ENCODE results near the gene TMC6. TPM values are rescaled to one million over a fixed set of nuclear protein-coding genes. Genes with fewer than 3 reads are reported as not detected.

The TMC6 gene
- polyA plus RNA-seq, 1 donor (not counting 4 experiments of a cell fraction or from before 2014, with no cell fraction given) = 20.4 TPM

DNA sequence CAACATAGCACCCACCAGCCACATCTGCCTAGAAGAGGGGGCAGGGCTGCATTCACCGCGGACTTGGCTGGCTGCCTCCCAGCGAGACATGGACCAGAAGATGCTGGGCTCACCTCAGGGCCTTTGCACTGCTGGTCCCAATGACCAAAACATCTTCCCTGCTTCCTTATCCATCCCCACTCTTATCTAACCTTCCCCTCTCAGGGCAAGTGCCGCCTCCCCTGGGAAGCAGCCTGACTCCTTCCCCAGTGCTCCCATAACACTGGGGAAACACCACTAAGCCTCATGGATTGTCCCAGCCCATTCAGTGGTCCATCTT, 5.7 kb downstream of the TMC6 start:
- dilution Hi-C loops (cut with MboI; ENCODE audit: extremely low pct_ligation_motif_present, low sequenced_read_pairs) = no loop called here
- Histone ChIP-seq H2AFZ (ENCODE audit: control insufficient read depth, low read length) (no peak overlapping the region), H3K9me1 (ENCODE audit: control insufficient read depth, extremely low read depth, insufficient read depth, low read length) (no peaks in the 10 kb centered on the region), H3K79me2 (ENCODE audit: control insufficient read depth, insufficient read depth, low read length) (peaks cover 4% of the 10 kb centered on the region), H4K20me1 (ENCODE audit: control insufficient read depth, extremely low read depth, insufficient read depth, low read length) (no peaks in the 10 kb centered on the region), H3K36me3 (ENCODE audit: control insufficient read depth in 2 of 2, extremely low read depth in 1 of 2, insufficient read depth in 2 of 2, low read length in 2 of 2) (peaks cover 6 to 21% of the 10 kb centered on the region in 2 experiments), H3K4me3 (ENCODE audit: control insufficient read depth in 2 of 3, extremely low read depth in 1 of 3, insufficient read depth in 2 of 3, low read depth in 1 of 3, low read length in 3 of 3) (no peak overlapping the region), H3K9me3 (ENCODE audit: control insufficient read depth, low read depth, low read length) (no peaks in the 10 kb centered on the region), H3K27ac (ENCODE audit: control insufficient read depth, insufficient read depth, low read length) (no peak overlapping the region), H3K9ac (ENCODE audit: control insufficient read depth, extremely low read depth, insufficient read depth, low read length) (no peak overlapping the region), H3K4me2 (ENCODE audit: control insufficient read depth, extremely low read depth, insufficient read depth, low read depth, low read length) (no peak overlapping the region), H3K27me3 (ENCODE audit: control insufficient read depth, extremely low read depth, insufficient read depth, low read length) (no peaks in the 10 kb centered on the region), H3K4me1 (ENCODE audit: control insufficient read depth, extremely low read depth, insufficient read depth, low read length) (peaks cover 6% of the 10 kb centered on the region)
- TF ChIP-seq, protein P1, sequence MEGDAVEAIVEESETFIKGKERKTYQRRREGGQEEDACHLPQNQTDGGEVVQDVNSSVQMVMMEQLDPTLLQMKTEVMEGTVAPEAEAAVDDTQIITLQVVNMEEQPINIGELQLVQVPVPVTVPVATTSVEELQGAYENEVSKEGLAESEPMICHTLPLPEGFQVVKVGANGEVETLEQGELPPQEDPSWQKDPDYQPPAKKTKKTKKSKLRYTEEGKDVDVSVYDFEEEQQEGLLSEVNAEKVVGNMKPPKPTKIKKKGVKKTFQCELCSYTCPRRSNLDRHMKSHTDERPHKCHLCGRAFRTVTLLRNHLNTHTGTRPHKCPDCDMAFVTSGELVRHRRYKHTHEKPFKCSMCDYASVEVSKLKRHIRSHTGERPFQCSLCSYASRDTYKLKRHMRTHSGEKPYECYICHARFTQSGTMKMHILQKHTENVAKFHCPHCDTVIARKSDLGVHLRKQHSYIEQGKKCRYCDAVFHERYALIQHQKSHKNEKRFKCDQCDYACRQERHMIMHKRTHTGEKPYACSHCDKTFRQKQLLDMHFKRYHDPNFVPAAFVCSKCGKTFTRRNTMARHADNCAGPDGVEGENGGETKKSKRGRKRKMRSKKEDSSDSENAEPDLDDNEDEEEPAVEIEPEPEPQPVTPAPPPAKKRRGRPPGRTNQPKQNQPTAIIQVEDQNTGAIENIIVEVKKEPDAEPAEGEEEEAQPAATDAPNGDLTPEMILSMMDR (optimal IDR thresholded peaks at IDR 0.05 in 1 of 3, IDR thresholded peaks at IDR 0.05 in 1 of 3, conservative IDR thresholded peaks at IDR 0.05 in 1 of 3; ENCODE audit: extremely low read depth in 1 of 3, insufficient read depth in 2 of 3, low read length in 3 of 3) = no peak
- no peak for TF ChIP-seq EZH2 (IDR thresholded peaks at IDR 0.05; ENCODE audit: low read length)
- DNase-seq (ENCODE audit: low read depth, low spot score) (no peak), FAIRE-seq (no peak)

DNA sequence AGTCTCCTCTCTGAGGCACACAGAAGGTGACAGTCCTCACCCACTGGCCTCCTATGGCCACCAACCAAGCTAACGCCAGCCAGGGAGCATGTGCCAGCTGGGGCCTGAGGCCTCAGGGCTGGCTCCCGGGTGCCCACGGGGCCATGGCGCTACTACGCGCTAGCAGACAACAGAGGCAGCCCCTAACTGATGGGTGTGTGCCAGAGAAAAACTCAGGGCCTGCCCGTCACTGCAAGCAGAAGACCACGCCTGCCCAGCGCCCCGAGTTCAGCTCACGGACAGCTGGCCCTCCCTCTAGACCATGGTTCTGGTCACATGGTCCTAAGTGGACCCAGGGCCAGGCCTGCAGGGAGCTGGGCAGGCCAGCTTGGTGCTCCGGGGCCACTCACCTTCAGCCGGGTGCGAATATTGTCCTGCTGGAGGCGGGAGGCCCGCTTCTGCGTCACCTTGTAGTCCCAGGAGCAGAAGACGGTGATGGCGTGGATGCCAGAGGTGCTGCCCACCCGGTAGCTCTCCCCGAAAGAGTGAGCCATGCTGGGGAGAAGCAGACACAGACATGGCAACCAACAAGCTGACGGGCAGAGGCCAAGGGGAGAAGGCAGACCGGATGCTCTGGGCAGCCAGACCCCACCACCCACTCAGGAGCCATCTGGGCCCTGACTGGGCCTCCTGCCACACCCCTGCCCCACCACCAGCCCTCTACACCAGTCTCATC, 6.2 kb downstream of the TMC6 start:
- Histone ChIP-seq H4K20me1 (ENCODE audit: control insufficient read depth, extremely low read depth, insufficient read depth, low read length) (no peaks in the 10 kb centered on the region), H3K4me1 (ENCODE audit: control insufficient read depth, extremely low read depth, insufficient read depth, low read length) (peaks cover 5% of the 10 kb centered on the region), H3K4me2 (ENCODE audit: control insufficient read depth, extremely low read depth, insufficient read depth, low read depth, low read length) (no peak overlapping the region), H3K79me2 (ENCODE audit: control insufficient read depth, insufficient read depth, low read length) (peaks cover 4% of the 10 kb centered on the region), H3K9me1 (ENCODE audit: control insufficient read depth, extremely low read depth, insufficient read depth, low read length) (no peaks in the 10 kb centered on the region), H3K27me3 (ENCODE audit: control insufficient read depth, extremely low read depth, insufficient read depth, low read length) (no peaks in the 10 kb centered on the region), H2AFZ (ENCODE audit: control insufficient read depth, low read length) (no peak overlapping the region), H3K9me3 (ENCODE audit: control insufficient read depth, low read depth, low read length) (no peaks in the 10 kb centered on the region), H3K27ac (ENCODE audit: control insufficient read depth, insufficient read depth, low read length) (no peak overlapping the region), H3K36me3 (ENCODE audit: control insufficient read depth in 2 of 2, extremely low read depth in 1 of 2, insufficient read depth in 2 of 2, low read length in 2 of 2) (peaks cover 6 to 21% of the 10 kb centered on the region in 2 experiments), H3K9ac (ENCODE audit: control insufficient read depth, extremely low read depth, insufficient read depth, low read length) (no peak overlapping the region), H3K4me3 (ENCODE audit: control insufficient read depth in 2 of 3, extremely low read depth in 1 of 3, insufficient read depth in 2 of 3, low read depth in 1 of 3, low read length in 3 of 3) (no peak overlapping the region)
- DNase-seq (ENCODE audit: low read depth, low spot score) (no peak), FAIRE-seq (no peak)
- TF ChIP-seq EZH2 (IDR thresholded peaks at IDR 0.05; ENCODE audit: low read length) = no peak
- TF ChIP-seq, protein P1 (optimal IDR thresholded peaks at IDR 0.05 in 1 of 3, IDR thresholded peaks at IDR 0.05 in 1 of 3, conservative IDR thresholded peaks at IDR 0.05 in 1 of 3; ENCODE audit: extremely low read depth in 1 of 3, insufficient read depth in 2 of 3, low read length in 3 of 3) = no peak
- dilution Hi-C loops (cut with MboI; ENCODE audit: extremely low pct_ligation_motif_present, low sequenced_read_pairs) = no loop called here

Data from keratinocyte (primary cell).